ENCODE results near the gene CRB3. TPM values are rescaled to one million over a fixed set of nuclear protein-coding genes. Genes with fewer than 3 reads are reported as not detected.

Gene CRB3
- total RNA-seq (2012; rRNA removed) (not detected in 2 replicates), polyA plus RNA-seq (2012; rRNA removed) (not detected in 2 replicates), Bru-seq, nascent RNA (percentile 14 among the genes with signal in this experiment), BruChase-seq, experiment 1, labeled RNA remaining after a 6-hour chase (percentile 18 among the genes with signal in this experiment), BruChase-seq, experiment 2, labeled RNA remaining after a 2-hour chase (percentile 19 among the genes with signal in this experiment)
- 0.13 TPM in 1 of 2 replicates, not detected in the other for polyA plus RNA-seq (2012; cell fraction: cytosol; rRNA removed)
- 0.12 TPM in 1 of 2 replicates, not detected in the other for polyA plus RNA-seq (2012; cell fraction: nucleus; rRNA removed; ENCODE audit: low replicate concordance)
- long read RNA-seq = 0 reads

GRCh38 chr19:6464070-6464873 lies at the start of gene CRB3:
Gene CRB3, plus strand, starts transcription at chr19:6464271. Its CDS starts 431 bp downstream, at chr19:6464702.
- no peak within 1 kb of the TSS for H3K27ac ChIP-seq (ENCODE audit: insufficient read depth, low read length)
- H2BK120ac ChIP-seq (ENCODE audit: low read depth, low read length) = no peak within 1 kb of the TSS
- no peak within 1 kb of the TSS for H3K4me3 ChIP-seq (ENCODE audit: insufficient read depth, low read depth, low read length)
- no peak within 1 kb of the TSS for H3K56ac ChIP-seq (ENCODE audit: extremely low read depth, insufficient read depth, low read length)
- no peaks in the 10 kb centered on the region for H3K9me3 ChIP-seq (ENCODE audit: control insufficient read depth, insufficient read depth, low read length)
- H2BK15ac ChIP-seq (ENCODE audit: low read depth, low read length) = no peak within 1 kb of the TSS
- H3K4me1 ChIP-seq (ENCODE audit: control insufficient read depth, insufficient read depth, low read length) = no peaks in the 10 kb centered on the region
- no peak within 1 kb of the TSS for H2AFZ ChIP-seq (replicated peaks; ENCODE audit: low read length, poor library complexity)
- dilution Hi-C loops (cut with HindIII; ENCODE audit: low sequenced_read_pairs, unreplicated experiment) = no loop called here
- H3K23ac ChIP-seq (ENCODE audit: low read depth, low read length) = no peak within 1 kb of the TSS
- in situ Hi-C loops (cut with MboI; ENCODE audit: low sequenced_read_pairs) = no loop called here
- H3K9ac ChIP-seq (ENCODE audit: low read depth, low read length) = no peak within 1 kb of the TSS
- intact Hi-C loops (cut with micrococcal nuclease) = no loop called here
- H3K9me1 ChIP-seq (ENCODE audit: insufficient read depth, low read length) = no peaks in the 10 kb centered on the region; the same call in 1 of the 2 replicates
- H4K5ac ChIP-seq (ENCODE audit: low read depth, low read length) = no peak within 1 kb of the TSS
- H4K20me1 ChIP-seq (ENCODE audit: insufficient read depth, low read length) = no peaks in the 10 kb centered on the region
- no peak within 1 kb of the TSS for H2AK9ac ChIP-seq (replicated peaks; ENCODE audit: low read depth, low read length, poor library complexity)
- H2BK5ac ChIP-seq (ENCODE audit: low read depth, low read length, poor library complexity, severe bottlenecking) = no peak within 1 kb of the TSS
- no peak within 1 kb of the TSS for H3K14ac ChIP-seq (replicated peaks; ENCODE audit: low read depth, low read length)
- H3K4me2 ChIP-seq (ENCODE audit: low read depth, low read length) = no peak within 1 kb of the TSS
- H3K79me1 ChIP-seq (ENCODE audit: low read depth in 1 of 2, low read length in 2 of 2) = no peaks in the 10 kb centered on the region
- ATAC-seq (ENCODE audit: low read depth) = no peak
- no peak within 1 kb of the TSS for H3K4ac ChIP-seq (ENCODE audit: low read depth, low read length)
- 2% methylated on average over 19 of the region's 65 CpGs; no CpG with 5 or more reads in 1 of the 2 experiments for WGBS, 2 experiments (ENCODE audit: extremely low coverage in 2 of 2, insufficient read length in 1 of 2)
- BruUV-seq (replicated peaks) = no TSS peak
- H4K91ac ChIP-seq (ENCODE audit: insufficient read depth, low read depth, low read length) = no peak within 1 kb of the TSS
- ChIA-PET POLR2A (ENCODE audit: unreplicated experiment) (no interaction called here), CTCF (no interaction called here)
- H3K36me3 ChIP-seq (ENCODE audit: control insufficient read depth, insufficient read depth, low read length) = no peaks in the 10 kb centered on the region
- peaks cover 27% of the 10 kb centered on the region for H3K27me3 ChIP-seq (ENCODE audit: control insufficient read depth, insufficient read depth, low read length)
- no peak within 1 kb of the TSS for H3K18ac ChIP-seq (ENCODE audit: low read depth, low read length)
- no peak for DNase-seq
- H2AK5ac ChIP-seq (ENCODE audit: low read depth, low read length) = no peak within 1 kb of the TSS
- no peak within 1 kb of the TSS for H4K8ac ChIP-seq (ENCODE audit: low read depth in 2 of 2, low read length in 2 of 2)
- no peak within 1 kb of the TSS for H2BK20ac ChIP-seq (ENCODE audit: low read depth, low read length)
- no peak for TF ChIP-seq MXI1 (IDR thresholded peaks at IDR 0.05; ENCODE audit: borderline replicate concordance, low read depth, low read length)
- no peak for TF ChIP-seq RCOR1 (IDR thresholded peaks at IDR 0.05; ENCODE audit: insufficient replicate concordance, low read length)
- no peak for TF ChIP-seq MAFK (IDR thresholded peaks at IDR 0.05; ENCODE audit: low read depth, low read length)
- no peak for TF ChIP-seq ELK1 (IDR thresholded peaks at IDR 0.05; ENCODE audit: borderline replicate concordance, low read depth, low read length)
- no peak for TF ChIP-seq RFX5 (IDR thresholded peaks at IDR 0.05; ENCODE audit: low read depth, low read length)
- no peak for TF ChIP-seq USF2 (IDR thresholded peaks at IDR 0.05; ENCODE audit: low read depth, low read length)
- no peak for TF ChIP-seq FOS (IDR thresholded peaks at IDR 0.05; ENCODE audit: low read depth, low read length)
- TF ChIP-seq, protein P1, sequence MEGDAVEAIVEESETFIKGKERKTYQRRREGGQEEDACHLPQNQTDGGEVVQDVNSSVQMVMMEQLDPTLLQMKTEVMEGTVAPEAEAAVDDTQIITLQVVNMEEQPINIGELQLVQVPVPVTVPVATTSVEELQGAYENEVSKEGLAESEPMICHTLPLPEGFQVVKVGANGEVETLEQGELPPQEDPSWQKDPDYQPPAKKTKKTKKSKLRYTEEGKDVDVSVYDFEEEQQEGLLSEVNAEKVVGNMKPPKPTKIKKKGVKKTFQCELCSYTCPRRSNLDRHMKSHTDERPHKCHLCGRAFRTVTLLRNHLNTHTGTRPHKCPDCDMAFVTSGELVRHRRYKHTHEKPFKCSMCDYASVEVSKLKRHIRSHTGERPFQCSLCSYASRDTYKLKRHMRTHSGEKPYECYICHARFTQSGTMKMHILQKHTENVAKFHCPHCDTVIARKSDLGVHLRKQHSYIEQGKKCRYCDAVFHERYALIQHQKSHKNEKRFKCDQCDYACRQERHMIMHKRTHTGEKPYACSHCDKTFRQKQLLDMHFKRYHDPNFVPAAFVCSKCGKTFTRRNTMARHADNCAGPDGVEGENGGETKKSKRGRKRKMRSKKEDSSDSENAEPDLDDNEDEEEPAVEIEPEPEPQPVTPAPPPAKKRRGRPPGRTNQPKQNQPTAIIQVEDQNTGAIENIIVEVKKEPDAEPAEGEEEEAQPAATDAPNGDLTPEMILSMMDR (conservative IDR thresholded peaks at IDR 0.05; ENCODE audit: low read depth, low read length) = no peak
- no peak for TF ChIP-seq SMC3 (IDR thresholded peaks at IDR 0.05; ENCODE audit: low read depth, low read length)
- TF ChIP-seq CEBPB (IDR thresholded peaks at IDR 0.05; ENCODE audit: low read depth, low read length) = no peak
- no peak for TF ChIP-seq MAZ (IDR thresholded peaks at IDR 0.05; ENCODE audit: borderline replicate concordance, low read depth, low read length)
- no peak for TF ChIP-seq POLR2A (IDR thresholded peaks at IDR 0.05; ENCODE audit: low read depth, low read length)
- TF ChIP-seq NFE2L2 (IDR thresholded peaks at IDR 0.05; ENCODE audit: low read depth, low read length) = no peak
